Osteoblast (primary cell): ENCODE data around the gene PDCL3. TPM values are rescaled to one million over a fixed set of nuclear protein-coding genes. Genes with fewer than 3 reads are reported as not detected.

Experiments
- DNase-seq: peaks from one replicate; pipeline ENCODE4 v3.0.0; 2011; ENCODE audit warnings: low spot score, mixed read lengths; ENCODE audit not compliant: insufficient read length; ENCODE audit errors: missing footprints
- H2AFZ ChIP-seq: 2 replicates; pipeline ENCODE4 v1.6.0; 2011; ENCODE audit warnings: mild to moderate bottlenecking, low read length
- H3K27ac ChIP-seq: 2 replicates; pipeline ENCODE4 v1.5.1; 2011; ENCODE audit warnings: mild to moderate bottlenecking, low read depth, low read length, moderate library complexity
- H3K27me3 ChIP-seq: 2 replicates; pipeline ENCODE4 v1.6.0; 2012; ENCODE audit warnings: mild to moderate bottlenecking, control low read depth, inconsistent platforms, low read length, moderate library complexity; ENCODE audit not compliant: insufficient read depth
- H3K36me3 ChIP-seq: 2 replicates; pipeline ENCODE4 v1.5.1; 2011; ENCODE audit warnings: mild to moderate bottlenecking, low read length, control low read depth, moderate library complexity; ENCODE audit not compliant: insufficient read depth
- H3K4me1 ChIP-seq: 2 replicates; pipeline ENCODE4 v1.5.1; 2011; ENCODE audit warnings: mild to moderate bottlenecking, low read length, control low read depth, moderate library complexity; ENCODE audit not compliant: insufficient read depth
- H3K4me2 ChIP-seq: 2 replicates; pipeline ENCODE4 v1.6.0; 2011; ENCODE audit warnings: mild to moderate bottlenecking, low read length; ENCODE audit not compliant: insufficient read depth
- H3K4me3 ChIP-seq: fragments of 200-600 bp; sonication (generic); 3 replicates; pipeline ENCODE4 v1.5.1; 2012; ENCODE audit warnings: mild to moderate bottlenecking, low read length, inconsistent platforms; ENCODE audit not compliant: insufficient read depth
- H3K79me2 ChIP-seq: 2 replicates; pipeline ENCODE4 v1.6.0; 2012; ENCODE audit warnings: mild to moderate bottlenecking, low read length, control low read depth, inconsistent platforms; ENCODE audit not compliant: insufficient read depth
- H3K9me3 ChIP-seq: 2 replicates; pipeline ENCODE4 v1.5.1; 2011; ENCODE audit warnings: low read depth, low read length, control low read depth
- H4K20me1 ChIP-seq: 2 replicates; pipeline ENCODE4 v1.6.0; 2012; ENCODE audit warnings: mild to moderate bottlenecking, low read length, control low read depth; ENCODE audit not compliant: insufficient read depth
- CTCF ChIP-seq: IDR thresholded peaks from 2 replicates; pipeline ENCODE4 v1.5.1; 2011; ENCODE audit warnings: mild to moderate bottlenecking, low read depth, low read length, moderate library complexity; ENCODE audit errors: extremely low read depth
- total RNA-seq: library from RNA; depleted of rRNA; stranded (reverse); fragments of >200 nt; gene quantifications from 2 replicates; pipeline ENCODE4 v1.2.3, GENCODE V29; 2012

The PDCL3 gene
- total RNA-seq, 1 donor = 12.3 TPM

GRCh38 chr2:100563407-100564247 lies 834 bp downstream of the PDCL3 start:
- TF ChIP-seq CTCF = no peak
- no peaks in the 10 kb centered on the region for H3K27me3 ChIP-seq

GRCh38 chr2:100568989-100569388 lies 6.2 kb downstream of the PDCL3 start:
- no peak overlapping the region for H3K4me3 ChIP-seq
- no peak overlapping the region for H2AFZ ChIP-seq
- no peaks in the 10 kb centered on the region for H4K20me1 ChIP-seq
- peaks cover under 1% of the 10 kb centered on the region for H3K4me1 ChIP-seq
- TF ChIP-seq CTCF = no peak
- H3K4me2 ChIP-seq = no peak overlapping the region
- H3K9me3 ChIP-seq = no peaks in the 10 kb centered on the region
- no peak for DNase-seq
- no peak overlapping the region for H3K27ac ChIP-seq
- peaks cover 9% of the 10 kb centered on the region for H3K36me3 ChIP-seq
- H3K27me3 ChIP-seq = no peaks in the 10 kb centered on the region
- peaks cover 6% of the 10 kb centered on the region for H3K79me2 ChIP-seq

More at GRCh38 chr2:100563407-100564247, 834 bp downstream of the PDCL3 start:
- peak overlapping the region; percentile 92 for H3K4me3 ChIP-seq
- DNase-seq = peak; percentile 39
- H3K4me1 ChIP-seq = peaks cover 11% of the 10 kb centered on the region
- H3K27ac ChIP-seq = peak overlapping the region; percentile 82
- H3K4me2 ChIP-seq = peak overlapping the region; percentile 92
- H3K36me3 ChIP-seq = peaks cover 3% of the 10 kb centered on the region
- peaks cover 14% of the 10 kb centered on the region for H3K79me2 ChIP-seq
- peak overlapping the region; percentile 97 for H2AFZ ChIP-seq
- no peaks in the 10 kb centered on the region for H4K20me1 ChIP-seq
- H3K9me3 ChIP-seq = no peaks in the 10 kb centered on the region

GRCh38 chr2:100571668-100572067 lies 8.9 kb downstream of the PDCL3 start:
- TF ChIP-seq CTCF = no peak
- DNase-seq = no peak

GRCh38 chr2:100577777-100578176 lies 15.0 kb downstream of the PDCL3 start:
- H3K36me3 ChIP-seq = no peaks in the 10 kb centered on the region
- H3K4me1 ChIP-seq = no peaks in the 10 kb centered on the region
- no peak for DNase-seq
- no peaks in the 10 kb centered on the region for H4K20me1 ChIP-seq
- no peaks in the 10 kb centered on the region for H3K79me2 ChIP-seq
- H3K4me2 ChIP-seq = no peak overlapping the region
- no peaks in the 10 kb centered on the region for H3K9me3 ChIP-seq
- TF ChIP-seq CTCF = no peak
- no peak overlapping the region for H2AFZ ChIP-seq
- no peaks in the 10 kb centered on the region for H3K27me3 ChIP-seq
- H3K27ac ChIP-seq = no peak overlapping the region
- H3K4me3 ChIP-seq = no peak overlapping the region

More at GRCh38 chr2:100571668-100572067, 8.9 kb downstream of the PDCL3 start:
- Histone ChIP-seq H4K20me1 (no peaks in the 10 kb centered on the region), H3K36me3 (peaks cover 6% of the 10 kb centered on the region), H3K9me3 (no peaks in the 10 kb centered on the region), H3K4me1 (no peaks in the 10 kb centered on the region), H3K4me2 (no peak overlapping the region), H2AFZ (no peak overlapping the region), H3K79me2 (no peaks in the 10 kb centered on the region), H3K4me3 (no peak overlapping the region), H3K27ac (no peak overlapping the region), H3K27me3 (no peaks in the 10 kb centered on the region)
